Ovary (tissue), 3 donors: Measurements from ENCODE around the gene AFAP1L2.

ENCODE experiments used
- CTCF ChIP-seq, 3 donors: fragments of 450-650 bp in 2 of 3; fragments of 200-600 bp in 1 of 3; IDR thresholded peaks; one replicate each; pipeline versions ENCODE4 v1.5.1 to v1.8.0; 2016 to 2022; ENCODE audit warnings: antibody characterized with exemption in 3 of 3, mild to moderate bottlenecking in 1 of 3
- POLR2A ChIP-seq: fragments of 450-650 bp; IDR thresholded peaks from one replicate; pipeline ENCODE4 v1.6.1; 2017; ENCODE audit warnings: antibody characterized with exemption, mild to moderate bottlenecking, moderate library complexity
- donor health status: DM: no; HTN: no; CAD: no.

GRCh38 chr10:114246679-114247305 lies 157.5 kb downstream of the AFAP1L2 start:
- TF ChIP-seq CTCF (IDR thresholded peaks at IDR 0.05) (no peak), POLR2A (no peak)
